Stimulated activated CD4-positive, alpha-beta T cell treated with anti-CD3 and anti-CD28 coated beads, Interleukin-1b, Interleukin-23, amount 100 ng/mL, for 48 hours (primary cell): Measurements from ENCODE around the gene RABEPK.
A peak's percentile ranks its signal among the peaks of the same experiment; 100 is the strongest.
"Not testable (repeated sequence)": the region's sequence is repeated elsewhere in the genome, so short reads cannot be mapped to it uniquely, and the experiment has no call there.

Source experiments
- DNase-seq: peaks from one replicate; pipeline ENCODE4 v3.0.0-alpha.2; 2020

RABEPK gene

GRCh38 chr9:125195591-125195990, 4.8 kb upstream of the RABEPK start:
- DNase-seq = not testable (repeated sequence)

DNA sequence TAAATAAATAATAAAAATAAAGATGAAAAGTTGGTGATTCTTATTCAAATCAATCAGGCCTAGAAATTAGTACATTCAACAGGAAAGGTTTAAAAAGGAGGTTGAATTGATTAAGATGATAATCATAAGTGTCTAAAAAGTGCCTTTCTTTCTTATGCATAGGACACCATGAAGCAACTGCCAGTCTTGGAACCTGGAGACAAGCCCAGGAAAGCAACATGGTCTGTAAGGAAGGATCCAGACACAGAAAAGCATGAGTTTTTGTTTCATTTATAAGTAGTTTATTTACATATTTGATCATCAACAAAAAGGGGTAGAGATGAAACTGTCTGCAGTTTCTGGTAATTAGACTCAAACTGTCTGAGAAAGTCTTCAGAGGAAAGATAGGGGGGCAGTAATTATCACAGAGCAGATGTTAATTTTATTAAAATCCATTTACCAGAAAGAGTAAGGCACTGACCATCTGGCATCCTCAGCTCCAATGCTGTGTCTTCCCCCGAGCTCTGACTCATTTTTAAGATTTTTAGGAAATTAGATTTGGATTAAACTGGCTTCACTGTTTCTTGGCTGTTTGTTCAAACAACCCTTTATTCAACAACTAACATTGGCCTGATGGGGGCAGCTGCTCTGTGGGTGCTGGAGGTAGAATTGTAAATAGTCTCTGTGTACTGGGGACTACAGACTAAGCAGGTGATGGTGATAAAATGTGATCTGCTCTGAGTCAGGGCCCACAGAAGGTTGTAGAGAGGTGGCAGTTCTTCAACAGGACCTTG, 2.7 kb downstream of the RABEPK start:
- DNase-seq = no peak

DNA sequence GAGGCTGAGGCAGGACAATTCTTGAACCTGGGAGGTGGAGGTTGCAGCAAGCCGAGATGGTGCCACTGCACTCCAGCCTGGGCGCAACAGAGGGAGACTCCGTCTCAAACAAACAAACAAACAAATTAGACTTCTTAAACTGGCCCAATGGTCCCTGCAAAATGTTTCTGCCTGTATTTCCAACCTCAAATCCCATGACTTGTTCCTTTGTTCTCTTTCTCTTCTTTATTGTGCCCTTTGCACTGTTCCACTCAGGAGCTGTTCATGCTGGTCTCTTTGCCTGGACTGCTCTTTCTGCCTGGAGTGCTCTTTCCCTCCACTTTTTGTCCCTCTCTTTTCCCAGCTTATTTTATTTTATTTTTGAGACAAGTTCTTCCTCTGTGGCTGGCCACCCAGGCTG, 4.1 kb downstream of the RABEPK start:
- no peak for DNase-seq

DNA sequence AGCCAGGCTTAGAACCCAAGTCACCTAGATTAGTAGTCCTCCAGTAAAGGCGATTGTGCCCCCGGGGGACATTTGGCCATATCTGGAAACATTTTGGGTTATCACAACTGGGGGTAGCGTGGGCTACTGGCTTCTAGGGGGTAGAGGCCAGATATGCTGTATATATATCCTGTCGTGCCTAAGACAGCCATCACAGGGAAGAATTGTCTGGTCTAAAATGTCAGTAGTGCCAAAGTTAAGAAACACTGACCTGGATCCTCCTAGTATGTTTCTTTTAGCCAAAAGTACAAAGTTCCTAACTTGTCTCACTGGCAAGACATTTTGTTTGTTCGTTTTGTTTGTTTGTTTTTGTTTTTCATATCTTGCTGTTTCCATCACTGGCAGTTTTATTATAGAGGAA, 13.8 kb downstream of the RABEPK start:
- no peak for DNase-seq

DNA sequence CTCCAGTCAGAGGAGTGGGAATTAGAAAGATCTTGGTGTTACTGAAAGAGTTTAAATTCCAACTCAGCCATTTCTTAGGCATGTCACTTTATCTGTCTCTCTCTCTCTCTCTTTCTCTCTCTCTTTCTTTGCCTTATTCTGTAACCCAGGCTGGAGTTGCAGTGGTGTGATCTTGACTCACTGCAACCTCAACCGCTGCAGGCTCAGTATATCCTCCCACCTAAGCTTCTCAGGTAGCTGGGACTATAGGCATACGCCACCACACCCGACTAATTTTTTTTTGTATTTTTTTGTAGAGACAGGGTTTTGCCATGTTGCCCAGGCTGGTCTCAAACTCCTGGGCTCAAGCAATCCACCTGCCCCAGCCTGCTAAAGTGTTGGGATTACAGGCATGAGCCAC, 18.3 kb downstream of the RABEPK start:
- DNase-seq = no peak

- DNase-seq = not testable (repeated sequence)
Observed at GRCh38 chr9:125224858-125225257, 24.5 kb downstream of the RABEPK start.

DNA sequence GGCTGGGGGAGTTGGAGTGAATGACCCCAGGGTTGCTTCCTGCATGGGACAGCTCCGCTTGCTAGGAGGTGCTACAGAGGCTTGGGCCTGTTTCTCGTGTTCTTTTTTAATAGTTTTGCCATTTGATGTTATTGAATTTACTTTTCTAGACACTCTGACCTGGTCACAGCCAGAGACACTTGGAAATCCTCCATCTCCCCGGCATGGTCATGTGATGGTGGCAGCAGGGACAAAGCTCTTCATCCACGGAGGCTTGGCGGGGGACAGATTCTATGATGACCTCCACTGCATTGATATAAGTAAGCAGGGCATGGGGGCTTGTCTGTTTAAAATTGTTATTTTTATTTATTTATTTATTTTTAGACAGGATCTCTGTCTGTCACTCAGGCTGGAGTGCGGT, 27.4 kb downstream of the RABEPK start:
- no peak for DNase-seq

- no peak for DNase-seq
Observed at GRCh38 chr9:125233678-125234077, 33.3 kb downstream of the RABEPK start.

DNA sequence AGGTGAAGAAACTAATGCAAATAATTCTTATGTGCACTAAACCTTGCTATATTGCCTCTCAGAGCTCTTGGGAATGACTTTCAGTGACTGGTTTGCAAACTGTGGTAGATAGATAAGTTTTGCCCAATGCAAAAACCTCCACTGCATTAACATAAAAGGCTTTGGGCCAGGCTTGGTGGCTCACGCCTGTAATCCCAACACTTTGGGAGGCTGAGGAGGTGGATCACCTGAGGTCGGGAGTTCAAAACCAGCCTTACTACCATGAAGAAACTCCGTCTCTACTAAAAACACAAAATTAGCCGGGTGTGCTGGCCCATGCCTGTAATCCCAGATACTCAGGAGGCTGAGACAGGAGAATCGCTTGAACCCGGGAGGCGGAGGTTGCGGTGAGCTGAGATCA, 33.8 kb downstream of the RABEPK start:
- not testable (repeated sequence) for DNase-seq

GRCh38 chr9:125235804-125236519, 35.6 kb downstream of the RABEPK start:
- DNase-seq = no peak

DNA sequence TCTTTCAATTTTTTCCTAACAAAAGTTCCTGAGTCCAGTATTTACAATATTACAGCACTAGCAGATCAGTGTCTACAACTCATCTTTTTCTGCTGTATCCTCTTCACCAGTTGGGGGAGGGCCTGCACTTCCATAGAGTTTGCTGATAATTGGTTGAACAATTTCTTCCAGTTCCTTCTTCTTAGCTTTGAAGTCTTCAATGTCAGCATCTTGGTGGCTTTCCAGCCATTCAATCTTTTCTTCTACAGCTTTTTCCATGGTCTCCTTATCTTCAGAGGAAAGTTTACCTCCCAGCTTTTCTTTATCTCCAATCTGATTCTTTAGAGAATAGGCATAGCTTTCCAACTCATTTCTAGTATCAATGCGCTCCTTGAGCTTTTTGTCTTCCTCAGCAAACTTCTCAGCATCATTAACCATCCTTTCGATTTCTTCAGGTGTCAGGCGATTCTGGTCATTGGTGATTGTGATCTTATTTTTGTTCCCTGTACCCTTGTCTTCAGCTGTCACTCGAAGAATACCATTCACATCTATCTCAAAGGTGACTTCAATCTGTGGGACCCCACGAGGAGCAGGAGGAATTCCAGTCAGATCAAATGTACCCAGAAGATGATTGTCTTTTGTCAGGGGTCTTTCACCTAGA, 36.3 kb downstream of the RABEPK start:
- not testable (repeated sequence) for DNase-seq

DNA sequence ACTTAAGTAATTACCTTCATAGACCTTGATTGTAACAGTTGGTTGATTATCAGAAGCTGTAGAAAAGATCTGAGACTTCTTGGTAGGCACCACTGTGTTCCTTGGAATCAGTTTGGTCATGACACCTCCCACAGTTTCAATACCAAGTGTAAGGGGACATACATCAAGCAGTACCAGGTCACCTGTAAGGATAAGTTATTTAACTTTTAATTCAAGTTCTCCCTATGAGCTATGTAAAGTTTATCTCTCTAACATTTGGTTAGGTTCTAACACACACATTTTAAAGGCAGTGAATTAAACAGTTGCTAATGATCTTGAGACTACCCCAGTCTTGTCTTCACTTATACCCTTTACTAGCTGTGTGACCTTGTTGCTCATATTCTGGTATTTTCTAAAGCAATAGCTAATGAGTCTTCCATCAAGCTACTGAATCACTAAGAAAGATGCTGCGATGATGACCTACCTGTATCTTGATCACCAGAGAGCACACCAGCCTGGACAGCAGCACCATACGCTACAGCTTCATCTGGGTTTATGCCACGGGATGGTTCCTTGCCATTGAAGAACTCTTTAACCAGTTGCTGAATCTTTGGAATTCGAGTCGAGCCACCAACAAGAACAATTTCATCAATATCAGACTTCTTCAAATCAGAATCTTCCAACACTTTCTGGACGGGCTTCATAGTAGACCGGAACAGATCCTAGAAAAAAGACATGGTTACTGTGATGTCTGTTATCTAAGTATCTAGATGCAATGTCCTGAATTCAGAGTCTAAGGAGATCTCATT, 38.0 kb downstream of the RABEPK start:
- no peak for DNase-seq

DNA sequence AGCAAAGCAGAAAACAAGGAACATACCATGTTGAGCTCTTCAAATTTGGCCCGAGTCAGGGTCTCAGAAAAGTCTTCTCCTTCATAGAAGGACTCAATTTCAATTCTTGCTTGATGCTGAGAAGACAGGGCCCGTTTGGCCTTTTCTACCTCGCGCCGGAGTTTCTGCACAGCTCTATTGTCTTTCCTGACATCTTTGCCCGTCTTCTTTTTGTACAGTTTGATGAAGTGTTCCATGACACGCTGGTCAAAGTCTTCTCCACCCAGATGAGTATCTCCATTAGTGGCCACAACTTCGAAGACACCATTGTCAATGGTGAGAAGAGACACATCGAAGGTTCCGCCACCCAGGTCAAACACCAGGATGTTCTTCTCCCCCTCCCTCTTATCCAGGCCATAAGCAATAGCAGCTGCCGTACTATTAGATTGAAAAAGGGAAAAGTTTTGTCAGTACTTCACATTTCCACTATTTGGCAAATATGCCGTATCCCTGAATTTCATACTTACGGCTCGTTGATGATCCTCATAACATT, 38.6 kb downstream of the RABEPK start:
- DNase-seq = no peak

- no peak for DNase-seq
Observed at GRCh38 chr9:125239631-125240597, 39.6 kb downstream of the RABEPK start.

GRCh38 chr9:125240649-125240999, 40.3 kb downstream of the RABEPK start:
- peak; percentile 44 for DNase-seq

GRCh38 chr9:125241000-125241862, 40.9 kb downstream of the RABEPK start, which contains the start of gene HSPA5:
TSS of gene HSPA5 (minus strand) at chr9:125241343. CDS start at chr9:125241126, 217 bp downstream.
- peak; percentile 100 for DNase-seq

- DNase-seq = no peak
Observed at GRCh38 chr9:125241863-125242739, 41.8 kb downstream of the RABEPK start.

DNA sequence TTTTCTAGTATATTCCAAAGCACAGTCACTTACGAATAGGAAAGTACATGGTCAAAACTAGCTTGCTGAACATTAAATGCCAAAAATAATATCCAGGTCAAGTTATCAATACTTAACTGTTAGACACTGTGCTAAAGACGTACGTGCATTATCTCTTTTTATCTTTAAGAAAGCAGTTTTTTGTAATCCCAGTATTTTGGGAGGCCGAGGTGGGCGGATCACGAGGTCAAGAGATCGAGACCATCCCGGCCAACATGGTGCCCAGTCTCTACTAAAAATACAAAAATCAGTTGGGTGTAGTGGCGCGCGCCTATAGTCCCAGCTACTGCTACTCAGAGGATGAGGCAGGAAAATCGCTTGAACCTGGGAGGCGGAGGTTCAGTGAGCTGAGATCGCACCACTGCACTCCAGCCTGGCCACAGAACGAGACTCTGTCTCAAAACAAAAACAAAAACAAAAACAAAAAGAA, 43.5 kb downstream of the RABEPK start:
- DNase-seq = no peak

DNA sequence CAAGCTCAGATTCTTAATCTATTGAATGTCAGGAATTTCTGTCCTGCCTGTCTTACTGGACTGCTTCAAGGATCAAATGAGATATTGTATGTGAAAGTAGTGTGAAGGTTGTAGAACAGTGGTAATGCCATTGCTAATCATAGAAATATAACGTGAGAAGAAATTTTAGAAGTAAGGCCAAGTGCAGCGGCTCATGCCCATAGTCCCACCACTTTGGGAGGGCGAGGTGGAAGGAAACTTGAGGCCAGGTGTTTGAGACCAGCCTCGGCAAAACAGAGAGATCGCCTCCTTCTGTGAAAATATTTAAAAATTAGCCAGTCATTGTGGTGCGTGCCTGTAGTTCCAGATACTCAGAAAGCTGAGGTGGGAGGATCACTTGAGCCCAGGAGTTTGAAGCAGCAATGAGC, 45.9 kb downstream of the RABEPK start:
- no peak for DNase-seq
